Astrocyte (in vitro differentiated cells and primary cell): ENCODE measurements around the gene C17orf113.

Source experiments
- CTCF ChIP-seq: IDR thresholded peaks from 2 replicates; pipeline ENCODE4 v1.5.1; 2011; ENCODE audit warnings: low read depth, mild to moderate bottlenecking, inconsistent platforms, low read length, moderate library complexity; ENCODE audit not compliant: insufficient read depth
- EZH2 ChIP-seq: IDR thresholded peaks from 2 replicates; pipeline ENCODE4 v1.6.1; 2012; ENCODE audit warnings: mild to moderate bottlenecking, low read length, inconsistent platforms; ENCODE audit not compliant: insufficient read depth

- TF ChIP-seq CTCF = no peak
- TF ChIP-seq EZH2 = peak; percentile 79
Observed at GRCh38 chr17:42097691-42098631, 47.6 kb upstream of the C17orf113 start, which contains the start of gene ZNF385C.
